Activated naive CD4-positive, alpha-beta T cell treated with anti-CD3 and anti-CD28 coated beads, Interleukin-2, amount 50 U/mL, for 16 hours (primary cell): Measurements from ENCODE around the gene PLCB3.

Experiments used
- DNase-seq: peaks from one replicate; pipeline ENCODE4 v3.0.0-alpha.2; 2020

The PLCB3 gene

DNA sequence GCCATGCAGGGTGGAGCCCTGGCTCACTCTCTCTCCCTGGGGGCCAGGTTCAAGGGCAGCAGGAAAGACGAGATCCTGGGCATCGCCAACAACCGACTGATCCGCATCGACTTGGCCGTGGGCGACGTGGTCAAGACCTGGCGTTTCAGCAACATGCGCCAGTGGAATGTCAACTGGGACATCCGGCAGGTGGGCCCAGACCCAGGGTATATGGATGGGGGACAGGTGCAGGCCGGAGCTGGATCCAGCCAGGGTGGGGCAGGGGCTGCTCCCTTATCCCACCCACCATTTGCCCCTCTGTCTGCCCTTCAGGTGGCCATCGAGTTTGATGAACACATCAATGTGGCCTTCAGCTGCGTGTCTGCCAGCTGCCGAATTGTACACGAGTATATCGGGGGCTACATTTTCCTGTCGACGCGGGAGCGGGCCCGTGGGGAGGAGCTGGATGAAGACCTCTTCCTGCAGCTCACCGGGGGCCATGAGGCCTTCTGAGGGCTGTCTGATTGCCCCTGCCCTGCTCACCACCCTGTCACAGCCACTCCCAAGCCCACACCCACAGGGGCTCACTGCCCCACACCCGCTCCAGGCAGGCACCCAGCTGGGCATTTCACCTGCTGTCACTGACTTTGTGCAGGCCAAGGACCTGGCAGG is 28.2 kb upstream of the PLCB3 start:
- DNase-seq: no peak

DNA sequence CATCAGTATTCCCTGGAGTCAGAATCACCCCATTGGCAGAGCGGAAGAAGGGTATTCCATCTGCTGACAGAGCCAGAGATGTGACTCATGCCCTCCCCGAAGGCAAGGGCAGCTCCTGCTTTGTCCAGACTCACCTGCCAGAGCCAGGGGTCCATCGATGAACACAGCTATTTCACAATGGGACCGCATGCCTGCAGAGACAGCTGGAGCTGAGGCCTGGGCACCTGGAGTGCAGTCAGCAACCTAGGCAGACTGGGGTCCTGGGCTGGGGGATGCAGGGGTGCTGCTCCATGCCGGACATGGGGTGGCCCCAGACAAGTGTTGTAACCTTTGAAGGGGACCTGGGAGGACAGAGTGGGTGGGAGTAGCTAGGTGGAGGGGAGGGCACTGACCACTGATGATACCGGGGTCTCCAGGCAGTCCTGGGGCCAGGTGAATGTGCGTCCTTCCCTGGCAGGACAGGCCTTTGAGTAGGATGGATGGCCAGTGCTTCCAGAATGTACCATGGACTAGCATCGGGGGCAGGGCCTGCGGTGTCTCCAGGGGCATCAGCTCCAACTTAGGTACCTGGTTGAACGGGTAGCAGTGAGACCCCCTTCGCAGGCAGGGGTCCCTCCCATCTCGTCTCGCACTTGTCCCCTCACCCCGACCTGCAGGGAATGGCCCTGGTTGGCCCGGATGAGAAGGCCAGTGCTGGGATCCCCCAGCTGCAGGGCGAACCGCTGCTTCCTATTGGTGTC is 27.0 kb upstream of the PLCB3 start:
- peak; percentile 15 for DNase-seq

- DNase-seq: peak; percentile 16
Observed at GRCh38 chr11:64224891-64225607, 26.3 kb upstream of the PLCB3 start.

- DNase-seq: peak; percentile 92
Observed at GRCh38 chr11:64225608-64226506, 25.5 kb upstream of the PLCB3 start, which contains the start of the genes NUDT22 and TRPT1. TSS of gene NUDT22 (plus strand) at chr11:64226274. CDS start at chr11:64226653, 379 bp downstream. TSS of gene TRPT1 (minus strand) at chr11:64226186. CDS start at chr11:64225860, 326 bp downstream.

DNA sequence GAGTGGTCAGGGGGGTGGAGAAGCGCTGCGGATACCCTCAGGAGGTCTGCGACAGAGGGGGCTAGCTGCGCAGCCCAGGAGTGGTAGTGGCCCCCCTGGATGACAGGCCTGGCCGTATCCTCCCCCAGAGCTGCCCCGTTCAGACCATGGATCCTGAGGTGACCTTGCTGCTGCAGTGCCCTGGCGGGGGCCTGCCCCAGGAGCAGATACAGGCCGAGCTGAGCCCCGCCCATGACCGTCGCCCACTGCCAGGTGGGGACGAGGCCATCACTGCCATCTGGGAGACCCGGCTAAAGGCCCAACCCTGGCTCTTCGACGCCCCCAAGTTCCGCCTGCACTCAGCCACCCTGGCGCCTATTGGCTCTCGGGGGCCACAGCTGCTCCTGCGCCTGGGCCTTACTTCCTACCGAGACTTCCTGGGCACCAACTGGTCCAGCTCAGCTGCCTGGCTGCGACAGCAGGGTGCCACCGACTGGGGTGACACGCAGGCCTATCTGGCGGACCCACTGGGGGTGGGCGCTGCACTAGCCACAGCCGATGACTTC is 24.8 kb upstream of the PLCB3 start:
- DNase-seq: peak; percentile 49

GRCh38 chr11:64227405-64227956 is 23.8 kb upstream of the PLCB3 start:
- no peak for DNase-seq

- DNase-seq: no peak
Observed at GRCh38 chr11:64229090-64229743, 22.1 kb upstream of the PLCB3 start.

- DNase-seq: no peak
Observed at GRCh38 chr11:64229744-64230170, 21.6 kb upstream of the PLCB3 start.

GRCh38 chr11:64230171-64230984 is 21.0 kb upstream of the PLCB3 start, which contains the start of gene DNAJC4:
TSS of gene DNAJC4 (plus strand) at chr11:64230548. CDS start at chr11:64230855, 307 bp downstream.
- peak; percentile 88 for DNase-seq

DNA sequence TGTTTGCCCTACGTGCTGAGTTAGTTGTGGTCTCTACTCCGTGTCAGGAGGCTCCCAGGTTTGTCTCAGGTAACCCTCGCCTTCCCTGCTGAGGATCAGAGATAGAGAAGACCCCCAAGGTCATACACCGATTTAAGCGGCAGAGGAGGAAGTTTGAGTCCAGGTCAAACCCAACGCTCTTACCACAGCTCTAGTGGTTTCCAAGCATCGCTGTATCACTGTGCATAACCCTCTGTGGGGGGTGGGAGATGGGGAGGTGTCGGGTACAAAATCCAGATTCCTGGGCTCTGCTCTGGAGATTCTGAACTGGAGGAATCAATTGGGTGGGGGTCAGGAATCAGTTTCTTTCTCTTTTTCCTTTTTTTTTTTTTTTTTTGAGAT is 20.4 kb upstream of the PLCB3 start:
- DNase-seq: no peak

DNA sequence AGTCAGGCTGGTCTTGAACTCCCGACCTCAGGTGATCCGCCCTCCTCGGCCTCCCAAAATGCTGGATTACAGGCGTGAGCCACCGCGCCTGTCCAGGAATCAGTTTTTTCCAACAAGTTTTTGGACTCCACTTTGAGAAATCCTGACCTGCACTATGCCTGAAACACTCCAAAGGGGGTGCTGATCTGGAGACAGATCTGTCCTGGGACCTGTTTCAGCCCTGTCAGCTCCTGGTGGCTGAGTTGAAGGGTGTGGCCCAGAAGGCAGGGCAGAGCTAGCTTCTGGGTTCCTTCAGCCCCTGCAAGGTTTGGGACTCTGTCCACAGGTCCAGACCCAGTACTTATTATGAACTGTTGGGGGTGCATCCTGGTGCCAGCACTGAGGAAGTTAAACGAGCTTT is 19.8 kb upstream of the PLCB3 start:
- DNase-seq: peak; percentile 7

DNA sequence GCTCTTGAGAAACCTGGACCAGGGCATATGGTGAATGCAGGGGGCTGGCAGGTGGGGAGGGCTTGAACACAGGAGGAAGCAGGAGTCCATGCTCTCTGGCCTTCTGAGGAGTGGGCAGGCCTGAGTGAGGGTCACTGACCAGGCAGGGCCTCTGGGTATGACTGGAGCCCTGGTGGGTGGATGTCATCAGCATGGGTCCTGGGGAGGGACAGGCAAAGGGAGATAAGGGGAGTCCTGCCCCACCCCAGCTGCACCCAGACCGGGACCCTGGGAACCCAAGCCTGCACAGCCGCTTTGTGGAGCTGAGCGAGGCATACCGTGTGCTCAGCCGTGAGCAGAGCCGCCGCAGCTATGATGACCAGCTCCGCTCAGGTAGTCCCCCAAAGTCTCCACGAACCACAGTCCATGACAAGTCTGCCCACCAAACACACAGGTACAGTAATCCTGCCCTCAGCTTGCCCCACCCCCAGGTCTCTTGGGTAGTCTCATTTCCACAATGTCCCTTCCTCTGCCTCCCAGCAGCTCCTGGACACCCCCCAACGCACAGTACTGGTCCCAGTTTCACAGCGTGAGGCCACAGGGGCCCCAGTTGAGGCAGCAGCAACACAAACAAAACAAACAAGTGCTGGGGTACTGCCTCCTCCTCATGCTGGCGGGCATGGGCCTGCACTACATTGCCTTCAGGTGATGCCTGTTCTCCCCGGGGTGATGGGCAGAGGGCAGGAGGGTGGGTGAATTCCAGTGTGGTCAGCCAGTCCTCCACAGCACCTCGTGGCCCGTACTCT is 19.0 kb upstream of the PLCB3 start:
- no peak for DNase-seq

- no peak for DNase-seq
Observed at GRCh38 chr11:64232967-64233315, 18.4 kb upstream of the PLCB3 start.

- DNase-seq: peak; percentile 69
Observed at GRCh38 chr11:64233913-64234586, 17.3 kb upstream of the PLCB3 start, which contains the start of gene VEGFB. TSS of gene VEGFB (plus strand) at chr11:64234584. CDS start at chr11:64234834, 250 bp downstream.

DNA sequence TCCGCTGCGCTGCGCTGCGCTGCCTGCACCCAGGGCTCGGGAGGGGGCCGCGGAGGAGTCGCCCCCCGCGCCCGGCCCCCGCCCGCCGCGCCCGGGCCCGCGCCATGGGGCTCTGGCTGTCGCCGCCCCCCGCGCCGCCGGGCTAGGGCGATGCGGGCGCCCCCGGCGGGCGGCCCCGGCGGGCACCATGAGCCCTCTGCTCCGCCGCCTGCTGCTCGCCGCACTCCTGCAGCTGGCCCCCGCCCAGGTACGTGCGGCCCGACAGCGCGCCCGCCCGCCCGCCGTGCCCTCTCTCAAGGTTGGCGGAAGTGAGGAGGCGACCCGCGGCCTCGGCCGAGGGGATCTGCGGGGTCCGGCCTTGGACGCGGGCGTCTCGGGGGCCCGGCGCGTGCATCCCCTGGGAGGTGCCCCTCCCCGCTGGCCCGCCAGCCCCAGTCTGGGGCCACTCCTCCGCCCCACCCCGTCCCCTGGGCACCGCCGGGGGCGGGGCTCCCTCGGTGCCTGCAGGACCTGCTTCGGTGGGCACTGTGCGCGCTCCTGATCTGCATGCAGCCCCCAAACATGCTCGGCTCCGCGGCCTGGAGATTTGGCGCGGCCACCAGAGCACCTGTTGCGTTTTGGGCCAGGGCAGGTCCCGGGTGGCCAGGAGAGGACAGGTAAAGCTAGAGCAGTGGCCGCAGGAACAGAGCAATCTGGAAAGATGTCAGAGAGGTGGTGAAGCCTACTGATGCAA is 16.5 kb upstream of the PLCB3 start:
- peak; percentile 57 for DNase-seq

GRCh38 chr11:64235437-64236161 is 15.7 kb upstream of the PLCB3 start:
- DNase-seq: no peak

DNA sequence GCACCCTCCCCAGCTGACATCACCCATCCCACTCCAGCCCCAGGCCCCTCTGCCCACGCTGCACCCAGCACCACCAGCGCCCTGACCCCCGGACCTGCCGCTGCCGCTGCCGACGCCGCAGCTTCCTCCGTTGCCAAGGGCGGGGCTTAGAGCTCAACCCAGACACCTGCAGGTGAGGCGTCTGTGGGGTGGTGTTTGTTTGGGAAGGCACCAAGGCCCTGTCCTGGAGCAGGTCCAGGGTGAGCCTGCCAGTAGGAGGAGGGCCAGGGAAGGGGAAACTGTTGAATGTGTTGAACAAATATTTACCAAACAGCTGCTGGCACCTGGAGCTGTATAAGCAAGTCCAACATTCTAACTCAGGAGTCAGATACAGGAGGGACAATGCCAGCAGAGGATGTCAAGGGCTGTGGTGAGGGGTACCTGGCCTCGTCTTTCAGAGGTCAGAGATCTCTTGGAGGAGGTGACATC is 13.8 kb upstream of the PLCB3 start:
- DNase-seq: no peak
